Vagina (tissue), 2 donors: ENCODE data around the gene CREB5.

Experiments
- CTCF ChIP-seq, 3 experiments: fragments of 450-650 bp in 2 of 3; fragments of 200-600 bp in 1 of 3; sonication (generic) in 1 of 3; IDR thresholded peaks; one replicate each; pipeline ENCODE4 v1.5.1; 2017 to 2019; ENCODE audit warnings: antibody characterized with exemption in 3 of 3, mild to moderate bottlenecking in 2 of 3, moderate library complexity in 2 of 3
- POLR2A ChIP-seq, 2 donors: fragments of 450-650 bp; IDR thresholded peaks; one replicate each; pipeline ENCODE4 v1.6.1; 2017; ENCODE audit warnings: antibody characterized with exemption in 2 of 2, mild to moderate bottlenecking in 2 of 2, moderate library complexity in 2 of 2

- TF ChIP-seq CTCF (IDR thresholded peaks at IDR 0.05) (no peak), POLR2A (IDR thresholded peaks at IDR 0.05) (no peak)
These were observed 335.5 kb downstream of the CREB5 start for GRCh38 chr7:28747854-28748253.
